Neural cell (in vitro differentiated cells): ENCODE measurements around the gene KHDRBS2. TPM values are rescaled to one million over a fixed set of nuclear protein-coding genes. Genes with fewer than 3 reads are reported as not detected.

Experiments
- H2AFZ ChIP-seq: fragments of 200-600, 300-800 bp; sonication (generic), shearing (Covaris generic); 2 replicates; pipeline ENCODE4 v1.6.0; 2014; ENCODE audit warnings: low read depth, mild to moderate bottlenecking, antibody characterized with exemption, low read length, moderate library complexity
- H3F3A ChIP-seq: fragments of 200-600 bp; shearing (Covaris generic); 2 replicates; pipeline ENCODE4 v1.6.1; 2016; ENCODE audit warnings: mild to moderate bottlenecking, moderate library complexity, mixed read lengths, antibody characterized with exemption, low read length; ENCODE audit not compliant: insufficient read depth, poor library complexity, severe bottlenecking
- H3K27ac ChIP-seq: fragments of 200-600, 300-800 bp; sonication (generic), shearing (Covaris generic); 2 replicates; pipeline ENCODE4 v1.5.1; 2014; ENCODE audit warnings: mild to moderate bottlenecking, low read length, moderate library complexity
- H3K27me3 ChIP-seq: fragments of 300-800, 200-600 bp; sonication (generic), shearing (Covaris generic); 2 replicates; pipeline ENCODE4 v1.6.0; 2014; ENCODE audit warnings: mild to moderate bottlenecking, low read depth, low read length, moderate library complexity; ENCODE audit not compliant: insufficient read depth
- H3K36me3 ChIP-seq: fragments of 300-800, 200-600 bp; sonication (generic), shearing (Covaris generic); 2 replicates; pipeline ENCODE4 v1.5.1; 2014; ENCODE audit warnings: mild to moderate bottlenecking, antibody characterized with exemption, low read length, moderate library complexity; ENCODE audit not compliant: insufficient read depth
- H3K4me2 ChIP-seq: fragments of 300-800, 200-600 bp; sonication (generic), shearing (Covaris generic); 2 replicates; pipeline ENCODE4 v1.6.0; 2014; ENCODE audit warnings: mild to moderate bottlenecking, low read length
- H3K4me3 ChIP-seq: fragments of 300-800, 200-600 bp; sonication (generic), shearing (Covaris generic); 2 replicates; pipeline ENCODE4 v1.5.1; 2014; ENCODE audit warnings: mild to moderate bottlenecking, low read length, moderate library complexity
- H3K79me2 ChIP-seq: fragments of 200-600 bp; shearing (Covaris generic); replicated peaks from 2 replicates; pipeline ENCODE4 v1.6.0; 2014; ENCODE audit warnings: mild to moderate bottlenecking, low read length, moderate library complexity; ENCODE audit not compliant: insufficient read depth
- H3K9ac ChIP-seq: fragments of 300-800, 200-600 bp; sonication (generic), shearing (Covaris generic); 2 replicates; pipeline ENCODE4 v1.6.1; 2016; ENCODE audit warnings: mild to moderate bottlenecking, low read length, mixed read lengths
- H3K9me2 ChIP-seq: fragments of 200-600 bp; shearing (Covaris generic); 2 replicates; pipeline ENCODE4 v1.6.1; 2016; ENCODE audit warnings: mild to moderate bottlenecking, low read length, mixed read lengths; ENCODE audit not compliant: insufficient read depth
- H3K9me3 ChIP-seq: fragments of 200-600, 300-800 bp; sonication (generic), shearing (Covaris generic); 2 replicates; pipeline ENCODE4 v1.6.1; 2016; ENCODE audit warnings: mild to moderate bottlenecking, mixed run types, low read length, moderate library complexity, mixed read lengths
- H4K20me1 ChIP-seq: fragments of 200-600 bp; shearing (Covaris generic); 2 replicates; pipeline ENCODE4 v1.6.1; 2016; ENCODE audit warnings: mild to moderate bottlenecking, mixed run types; ENCODE audit not compliant: insufficient read depth
- EP300 ChIP-seq: fragments of 450-650 bp; conservative IDR thresholded peaks from 2 replicates; pipeline ENCODE4 v1.6.1; 2014; ENCODE audit warnings: antibody characterized with exemption, mild to moderate bottlenecking, moderate library complexity; ENCODE audit not compliant: poor library complexity, severe bottlenecking
- EZH2 ChIP-seq: fragments of 200-600, 300-800 bp; shearing (Covaris generic), sonication (generic); IDR thresholded peaks from 2 replicates; pipeline ENCODE4 v1.6.1; 2014; ENCODE audit warnings: antibody characterized with exemption, low read length, borderline replicate concordance, mild to moderate bottlenecking; ENCODE audit not compliant: insufficient read depth, poor library complexity, severe bottlenecking
- MXI1 ChIP-seq: fragments of 450-650 bp; conservative IDR thresholded peaks from 2 replicates; pipeline ENCODE4 v1.6.1; 2014; ENCODE audit warnings: antibody characterized with exemption, mild to moderate bottlenecking; ENCODE audit not compliant: poor library complexity, severe bottlenecking
- POLR2AphosphoS5 ChIP-seq: IDR thresholded peaks from 2 replicates; pipeline ENCODE4 v1.6.1; 2012
- RAD21 ChIP-seq: fragments of 450-650 bp; conservative IDR thresholded peaks from 2 replicates; pipeline ENCODE4 v1.6.1; 2014; ENCODE audit warnings: antibody characterized with exemption, mild to moderate bottlenecking, moderate library complexity
- SMC3 ChIP-seq: fragments of 450-650 bp; conservative IDR thresholded peaks from 2 replicates; pipeline ENCODE4 v1.6.1; 2014; ENCODE audit warnings: antibody characterized with exemption, mild to moderate bottlenecking, moderate library complexity; ENCODE audit not compliant: poor library complexity
- TAF1 ChIP-seq: IDR thresholded peaks from 2 replicates; pipeline ENCODE4 v1.6.1; 2012; ENCODE audit warnings: low read depth
- polyA plus RNA-seq: library from polyadenylated mRNA; depleted of rRNA; stranded (reverse); fragments of >200 nt; gene quantifications from 2 replicates; pipeline ENCODE4 v1.2.3, GENCODE V29; 2014
- TF ChIP-seq, protein P1 (sequence below): IDR thresholded peaks from 2 replicates; pipeline ENCODE4 v1.6.1; 2012; ENCODE audit warnings: borderline replicate concordance
- TF ChIP-seq, protein P2 (sequence below): fragments of 450-650 bp; IDR thresholded peaks from 2 replicates; pipeline ENCODE4 v1.5.1; 2014; ENCODE audit warnings: antibody characterized with exemption, mild to moderate bottlenecking, moderate library complexity; ENCODE audit not compliant: poor library complexity, severe bottlenecking

The KHDRBS2 gene
- polyA plus RNA-seq, 1 donor from 2014 or later, result 28.5 TPM

DNA sequence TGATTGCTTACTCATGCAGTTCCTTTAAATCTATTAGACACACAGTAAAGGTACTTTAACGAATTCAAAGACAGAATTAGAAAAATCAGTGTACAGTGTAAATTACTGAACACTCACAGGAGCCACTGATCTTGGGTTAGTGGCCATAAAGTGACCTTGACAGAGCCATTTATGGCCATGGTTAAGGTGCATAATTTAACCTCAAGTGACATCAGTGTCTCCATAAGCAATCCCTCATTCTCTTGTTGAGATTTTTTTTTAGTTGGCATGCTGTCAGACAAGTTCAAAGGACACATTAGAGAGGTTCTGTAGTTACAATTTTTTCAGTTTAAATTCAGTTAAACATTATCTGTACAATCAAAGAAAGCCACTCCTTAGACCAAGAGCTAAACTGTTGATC, 334.4 kb downstream of the KHDRBS2 start:
- Histone ChIP-seq H4K20me1 (no peaks in the 10 kb centered on the region), H3K9me3 (no peaks in the 10 kb centered on the region), H3K9ac (no peak overlapping the region), H3K27me3 (no peaks in the 10 kb centered on the region), H3K9me2 (no peaks in the 10 kb centered on the region), H3K4me2 (no peak overlapping the region), H3K36me3 (no peaks in the 10 kb centered on the region), H3F3A (no peaks in the 10 kb centered on the region), H2AFZ (no peak overlapping the region), H3K27ac (no peak overlapping the region), H3K79me2 (no peaks in the 10 kb centered on the region), H3K4me3 (no peak overlapping the region)
- TF ChIP-seq, protein P1, sequence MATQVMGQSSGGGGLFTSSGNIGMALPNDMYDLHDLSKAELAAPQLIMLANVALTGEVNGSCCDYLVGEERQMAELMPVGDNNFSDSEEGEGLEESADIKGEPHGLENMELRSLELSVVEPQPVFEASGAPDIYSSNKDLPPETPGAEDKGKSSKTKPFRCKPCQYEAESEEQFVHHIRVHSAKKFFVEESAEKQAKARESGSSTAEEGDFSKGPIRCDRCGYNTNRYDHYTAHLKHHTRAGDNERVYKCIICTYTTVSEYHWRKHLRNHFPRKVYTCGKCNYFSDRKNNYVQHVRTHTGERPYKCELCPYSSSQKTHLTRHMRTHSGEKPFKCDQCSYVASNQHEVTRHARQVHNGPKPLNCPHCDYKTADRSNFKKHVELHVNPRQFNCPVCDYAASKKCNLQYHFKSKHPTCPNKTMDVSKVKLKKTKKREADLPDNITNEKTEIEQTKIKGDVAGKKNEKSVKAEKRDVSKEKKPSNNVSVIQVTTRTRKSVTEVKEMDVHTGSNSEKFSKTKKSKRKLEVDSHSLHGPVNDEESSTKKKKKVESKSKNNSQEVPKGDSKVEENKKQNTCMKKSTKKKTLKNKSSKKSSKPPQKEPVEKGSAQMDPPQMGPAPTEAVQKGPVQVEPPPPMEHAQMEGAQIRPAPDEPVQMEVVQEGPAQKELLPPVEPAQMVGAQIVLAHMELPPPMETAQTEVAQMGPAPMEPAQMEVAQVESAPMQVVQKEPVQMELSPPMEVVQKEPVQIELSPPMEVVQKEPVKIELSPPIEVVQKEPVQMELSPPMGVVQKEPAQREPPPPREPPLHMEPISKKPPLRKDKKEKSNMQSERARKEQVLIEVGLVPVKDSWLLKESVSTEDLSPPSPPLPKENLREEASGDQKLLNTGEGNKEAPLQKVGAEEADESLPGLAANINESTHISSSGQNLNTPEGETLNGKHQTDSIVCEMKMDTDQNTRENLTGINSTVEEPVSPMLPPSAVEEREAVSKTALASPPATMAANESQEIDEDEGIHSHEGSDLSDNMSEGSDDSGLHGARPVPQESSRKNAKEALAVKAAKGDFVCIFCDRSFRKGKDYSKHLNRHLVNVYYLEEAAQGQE, result no peak
- TF ChIP-seq, protein P2, sequence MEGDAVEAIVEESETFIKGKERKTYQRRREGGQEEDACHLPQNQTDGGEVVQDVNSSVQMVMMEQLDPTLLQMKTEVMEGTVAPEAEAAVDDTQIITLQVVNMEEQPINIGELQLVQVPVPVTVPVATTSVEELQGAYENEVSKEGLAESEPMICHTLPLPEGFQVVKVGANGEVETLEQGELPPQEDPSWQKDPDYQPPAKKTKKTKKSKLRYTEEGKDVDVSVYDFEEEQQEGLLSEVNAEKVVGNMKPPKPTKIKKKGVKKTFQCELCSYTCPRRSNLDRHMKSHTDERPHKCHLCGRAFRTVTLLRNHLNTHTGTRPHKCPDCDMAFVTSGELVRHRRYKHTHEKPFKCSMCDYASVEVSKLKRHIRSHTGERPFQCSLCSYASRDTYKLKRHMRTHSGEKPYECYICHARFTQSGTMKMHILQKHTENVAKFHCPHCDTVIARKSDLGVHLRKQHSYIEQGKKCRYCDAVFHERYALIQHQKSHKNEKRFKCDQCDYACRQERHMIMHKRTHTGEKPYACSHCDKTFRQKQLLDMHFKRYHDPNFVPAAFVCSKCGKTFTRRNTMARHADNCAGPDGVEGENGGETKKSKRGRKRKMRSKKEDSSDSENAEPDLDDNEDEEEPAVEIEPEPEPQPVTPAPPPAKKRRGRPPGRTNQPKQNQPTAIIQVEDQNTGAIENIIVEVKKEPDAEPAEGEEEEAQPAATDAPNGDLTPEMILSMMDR, result no peak
- TF ChIP-seq MXI1 (no peak), EP300 (no peak), SMC3 (no peak), TAF1 (no peak), POLR2AphosphoS5 (no peak), EZH2 (no peak), RAD21 (no peak)

DNA sequence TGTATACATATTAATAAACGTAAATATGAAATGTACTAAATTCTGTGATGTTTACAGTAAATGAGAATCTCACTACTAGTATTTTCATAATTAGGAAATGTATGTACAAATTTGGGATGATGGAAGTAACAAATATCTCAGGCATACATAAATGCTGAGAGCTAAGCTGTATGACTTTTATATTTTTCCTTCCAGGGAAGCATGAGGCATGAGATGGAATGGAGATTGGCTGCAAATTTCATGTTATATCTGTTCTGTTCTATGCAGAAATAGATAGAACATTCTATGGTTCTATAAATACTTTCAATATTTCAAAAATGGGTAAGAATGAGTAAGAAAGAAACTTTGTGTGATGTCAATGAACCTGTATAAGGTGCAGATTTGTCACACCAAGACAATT, 335.2 kb downstream of the KHDRBS2 start:
- Histone ChIP-seq H3K4me2 (no peak overlapping the region), H3F3A (no peaks in the 10 kb centered on the region), H2AFZ (no peak overlapping the region), H3K36me3 (no peaks in the 10 kb centered on the region), H4K20me1 (no peaks in the 10 kb centered on the region), H3K9me3 (no peaks in the 10 kb centered on the region), H3K79me2 (no peaks in the 10 kb centered on the region), H3K9ac (no peak overlapping the region), H3K27me3 (no peaks in the 10 kb centered on the region), H3K27ac (no peak overlapping the region), H3K4me3 (no peak overlapping the region), H3K9me2 (no peaks in the 10 kb centered on the region)
- no peak for TF ChIP-seq POLR2AphosphoS5

DNA sequence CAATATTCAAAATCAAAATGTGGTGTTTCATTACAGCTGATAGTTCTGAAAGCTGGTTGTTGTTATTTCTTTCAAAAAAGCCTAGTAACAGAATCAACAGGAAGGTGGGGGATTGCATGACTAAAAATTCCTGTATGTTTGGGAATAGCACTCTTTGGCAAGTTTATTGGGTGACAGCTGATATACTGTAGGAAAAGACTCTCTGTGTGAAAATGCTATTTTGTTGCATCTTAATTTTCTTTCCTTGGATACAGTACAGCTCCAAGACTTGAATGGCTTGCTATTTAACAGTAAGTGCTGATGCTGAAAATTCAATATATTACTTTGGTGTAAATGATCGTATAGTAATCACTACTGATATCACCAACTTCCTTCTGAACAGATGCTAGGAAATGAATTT, 336.1 kb downstream of the KHDRBS2 start:
- Histone ChIP-seq H3K9ac (no peak overlapping the region), H3K36me3 (no peaks in the 10 kb centered on the region), H3K27ac (no peak overlapping the region), H3K79me2 (no peaks in the 10 kb centered on the region), H3K4me3 (no peak overlapping the region), H3K9me3 (no peaks in the 10 kb centered on the region), H4K20me1 (no peaks in the 10 kb centered on the region), H3K4me2 (no peak overlapping the region), H3K9me2 (no peaks in the 10 kb centered on the region), H3K27me3 (no peaks in the 10 kb centered on the region), H3F3A (no peaks in the 10 kb centered on the region), H2AFZ (no peak overlapping the region)
- TF ChIP-seq, protein P2, result no peak
- TF ChIP-seq MXI1, result no peak
- no peak for TF ChIP-seq SMC3
